Glutamatergic neuron (in vitro differentiated cells): ENCODE measurements around the gene CTBP1. TPM values are rescaled to one million over a fixed set of nuclear protein-coding genes. Genes with fewer than 3 reads are reported as not detected.

ENCODE experiments used
- DNase-seq: peaks from one replicate; pipeline ENCODE4 v3.0.0; 2022
- H3K27ac Mint-ChIP-seq: one replicate; pipeline ENCODE4 v1.8.0; 2020; ENCODE audit warnings: mild to moderate bottlenecking, mixed read lengths, inconsistent platforms; ENCODE audit not compliant: unreplicated experiment
- H3K27me3 Mint-ChIP-seq: one replicate; pipeline ENCODE4 v1.8.0; 2020; ENCODE audit warnings: mild to moderate bottlenecking, moderate library complexity, mixed read lengths, inconsistent platforms; ENCODE audit not compliant: unreplicated experiment
- H3K36me3 Mint-ChIP-seq: one replicate; pipeline ENCODE4 v1.8.0; 2020; ENCODE audit warnings: mild to moderate bottlenecking, mixed read lengths, inconsistent platforms; ENCODE audit not compliant: unreplicated experiment
- H3K4me1 Mint-ChIP-seq: one replicate; pipeline ENCODE4 v1.8.0; 2020; ENCODE audit warnings: mild to moderate bottlenecking, low read depth, mixed read lengths, inconsistent platforms; ENCODE audit not compliant: unreplicated experiment
- H3K4me3 Mint-ChIP-seq: one replicate; pipeline ENCODE4 v1.8.0; 2020; ENCODE audit warnings: mild to moderate bottlenecking, mixed read lengths, inconsistent platforms; ENCODE audit not compliant: unreplicated experiment
- H3K9me3 Mint-ChIP-seq: one replicate; pipeline ENCODE4 v1.8.0; 2020; ENCODE audit warnings: mild to moderate bottlenecking, moderate library complexity, mixed read lengths, inconsistent platforms; ENCODE audit not compliant: unreplicated experiment
- CTCF ChIP-seq: fragments of 200-600 bp; sonication (generic); IDR thresholded peaks from one replicate; pipeline ENCODE4 v1.5.0; 2021; ENCODE audit not compliant: partially characterized antibody, unreplicated experiment
- long read RNA-seq: library from polyadenylated mRNA; unstranded; transcript quantifications from one replicate; pipeline ENCODE4 v2.0.0, GENCODE V29; 2020; ENCODE audit not compliant: unreplicated experiment
- total RNA-seq: library from RNA; stranded (reverse); fragmentation: NEBNext Ultra II Directional; extraction: Animal tissue kit (Norgen Biotek cat#: 25700); gene quantifications from one replicate; pipeline ENCODE4 v1.2.1, GENCODE V29; 2021; ENCODE audit not compliant: unreplicated experiment

CTBP1 gene
- 302 TPM for total RNA-seq
- long read RNA-seq, partial matches to known transcripts = 3 of 25 reads
- long read RNA-seq, other reads (novel, unspliced or antisense) = 20 of 25 reads

GRCh38 chr4:1248245-1249147, at the start of gene CTBP1:
TSS of gene CTBP1 (minus strand) at chr4:1249130. CDS start at chr4:1241331, 7,799 bp downstream.
- Mint-ChIP-seq H3K27me3 (peaks cover 28% of the 10 kb centered on the region), H3K27ac (peak within 1 kb of the TSS; percentile 88), H3K36me3 (peaks cover 21% of the 10 kb centered on the region), H3K4me1 (peaks cover 33% of the 10 kb centered on the region), H3K4me3 (peak within 1 kb of the TSS; percentile 85), H3K9me3 (peaks cover 36% of the 10 kb centered on the region)
- TF ChIP-seq CTCF = no peak
- DNase-seq = peak; percentile 79

- no peak for DNase-seq
- TF ChIP-seq CTCF = no peak
- Mint-ChIP-seq H3K27ac (no peak overlapping the region), H3K4me3 (no peak overlapping the region), H3K4me1 (peaks cover 15% of the 10 kb centered on the region), H3K27me3 (peaks cover 4% of the 10 kb centered on the region), H3K9me3 (peaks cover 7% of the 10 kb centered on the region), H3K36me3 (no peaks in the 10 kb centered on the region)
Measured at GRCh38 chr4:1298461-1298860, 49.5 kb upstream of the CTBP1 start.

- no peak overlapping the region for H3K27ac Mint-ChIP-seq
- TF ChIP-seq CTCF = no peak
- no peak for DNase-seq
- peaks cover 4% of the 10 kb centered on the region for H3K27me3 Mint-ChIP-seq
- H3K4me1 Mint-ChIP-seq = peaks cover 16% of the 10 kb centered on the region
- no peak overlapping the region for H3K4me3 Mint-ChIP-seq
- no peaks in the 10 kb centered on the region for H3K36me3 Mint-ChIP-seq
- H3K9me3 Mint-ChIP-seq = peaks cover 7% of the 10 kb centered on the region
Measured at GRCh38 chr4:1297456-1298325, 48.8 kb upstream of the CTBP1 start.

- no peak for TF ChIP-seq CTCF
- Mint-ChIP-seq H3K36me3 (no peaks in the 10 kb centered on the region), H3K4me3 (no peak overlapping the region), H3K9me3 (peaks cover 7% of the 10 kb centered on the region), H3K4me1 (peaks cover 21% of the 10 kb centered on the region), H3K27me3 (peaks cover 4% of the 10 kb centered on the region), H3K27ac (no peak overlapping the region)
- DNase-seq = no peak
Measured at GRCh38 chr4:1297023-1297395, 48.1 kb upstream of the CTBP1 start.
